OCI-LY1 (cell line): ENCODE measurements around the gene SYNE1.
"Not testable (repeated sequence)": the region's sequence is repeated elsewhere in the genome, so short reads cannot be mapped to it uniquely, and the experiment has no call there.

Experiments
- CTCF ChIP-seq: fragments of 200-600 bp; sonication (generic), shearing (Covaris generic); IDR thresholded peaks from 2 replicates; pipeline ENCODE4 v1.5.1; 2017; ENCODE audit warnings: mild to moderate bottlenecking, antibody characterized with exemption, low read length, moderate library complexity, mixed read lengths
- EZH2 ChIP-seq: fragments of 200-600 bp; sonication (generic), shearing (Covaris generic); IDR thresholded peaks from 2 replicates; pipeline ENCODE4 v1.8.0; 2017; ENCODE audit warnings: borderline replicate concordance, mixed run types, mild to moderate bottlenecking, antibody characterized with exemption, low read length, moderate library complexity, mixed read lengths

DNA sequence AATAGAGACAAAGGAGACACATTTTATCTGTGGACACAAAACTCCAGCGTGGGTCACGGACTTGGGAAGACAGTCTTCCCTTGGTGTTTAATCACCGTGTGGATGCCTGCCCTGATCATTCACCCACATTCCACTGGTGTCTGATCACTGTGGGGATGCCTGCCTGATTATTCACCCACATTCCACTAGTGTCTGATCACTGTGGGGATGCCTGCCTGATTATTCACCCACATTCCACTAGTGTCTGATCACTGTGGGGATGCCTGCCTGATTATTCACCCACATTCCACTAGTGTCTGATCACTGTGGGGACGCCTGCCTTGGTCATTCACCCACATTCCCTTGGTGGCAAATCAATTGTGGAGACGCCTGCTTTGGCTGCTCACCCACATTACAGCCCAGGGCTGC, 146.2 kb downstream of the SYNE1 start:
- TF ChIP-seq EZH2, CTCF: not testable (repeated sequence)
